Panc1 (cell line): Measurements from ENCODE around the gene AGTPBP1. TPM values are rescaled to one million over a fixed set of nuclear protein-coding genes. Genes with fewer than 3 reads are reported as not detected.

Experiments
- ATAC-seq: fragments of 200-7000 bp; cut with Tn5 transposase; 2 replicates; pipeline ENCODE4 v1.9.1; 2020; ENCODE audit warnings: mild to moderate bottlenecking, moderate library complexity
- BruUV-seq: library from RNA; stranded (reverse); fragments of 400-500 nt; replicated peaks from 2 replicates; lab custom pipeline; 2021; lab: Mats Ljungman, UMichigan
- CTCF ChIA-PET: fragments of 300-600 bp; sonication (Branson Sonifier 250); formaldehyde crosslinking; loops from one replicate; lab custom pipeline; 2022; ENCODE audit warnings: antibody characterized with exemption; lab: Charles Lee
- POLR2A ChIA-PET: fragments of 300-600 bp; sonication (Branson Sonifier 250); formaldehyde crosslinking; loops from one replicate; lab custom pipeline; 2022; ENCODE audit warnings: antibody characterized with exemption; lab: Charles Lee
- DNase-seq: peaks from one replicate; pipeline ENCODE4 v3.0.0-alpha.2; 2010; ENCODE audit warnings: low read depth, low spot score
- H3K27ac ChIP-seq: 2 replicates; pipeline ENCODE4 v1.5.1; 2011; ENCODE audit warnings: mild to moderate bottlenecking, low read length, inconsistent platforms
- H3K27me3 ChIP-seq: fragments of 200-500 bp; sonication (Bioruptor generic); 2 replicates; pipeline ENCODE4 v1.6.0; 2014; ENCODE audit warnings: low read length, inconsistent platforms; ENCODE audit not compliant: control insufficient read depth, insufficient read depth
- H3K36me3 ChIP-seq: fragments of 200-500 bp; sonication (Bioruptor generic); 2 replicates; pipeline ENCODE4 v1.5.1; 2014; ENCODE audit warnings: inconsistent platforms, mild to moderate bottlenecking, low read length, moderate library complexity; ENCODE audit not compliant: control insufficient read depth, insufficient read depth
- H3K4me1 ChIP-seq: 2 replicates; pipeline ENCODE4 v1.5.1; 2011; ENCODE audit warnings: inconsistent platforms, mild to moderate bottlenecking, low read length, moderate library complexity; ENCODE audit not compliant: control insufficient read depth, insufficient read depth
- H3K4me3 ChIP-seq, 2 experiments: 2 replicates each; pipeline ENCODE4 v1.5.1; 2011 to 2012; ENCODE audit warnings: low read depth in 2 of 2, low read length in 2 of 2, mild to moderate bottlenecking in 2 of 2, inconsistent platforms in 1 of 2, moderate library complexity in 1 of 2
- H3K9me3 ChIP-seq: fragments of 200-500 bp; sonication (Bioruptor generic); 2 replicates; pipeline ENCODE4 v1.5.1; 2014; ENCODE audit warnings: low read depth, mild to moderate bottlenecking, inconsistent platforms, low read length, moderate library complexity; ENCODE audit not compliant: control insufficient read depth, insufficient read depth
- POLR2AphosphoS5 ChIP-seq: IDR thresholded peaks from 2 replicates; pipeline ENCODE4 v1.6.1; 2012; ENCODE audit warnings: mild to moderate bottlenecking, low read depth, low read length, moderate library complexity
- SIN3A ChIP-seq: IDR thresholded peaks from 2 replicates; pipeline ENCODE4 v1.6.1; 2012; ENCODE audit warnings: low read depth, mild to moderate bottlenecking, low read length, moderate library complexity, borderline replicate concordance; ENCODE audit not compliant: insufficient read depth
- TCF7L2 ChIP-seq: IDR thresholded peaks from 2 replicates; pipeline ENCODE4 v1.6.1; 2011; ENCODE audit warnings: mild to moderate bottlenecking, low read depth, low read length, inconsistent platforms
- in situ Hi-C: cut with HindIII; loops from 2 replicates; pipeline ENCODE4 v1.10.0; 2016; ENCODE audit warnings: low sequenced_read_pairs, low pct_unique_long_range_greater_than_20kb
- intact Hi-C: fragments of 100-400 bp; cut with micrococcal nuclease; formaldehyde crosslinking; loops from one replicate; pipeline ENCODE4 v1.10.0; 2022; ENCODE audit not compliant: unreplicated experiment
- total RNA-seq: library from RNA; stranded (reverse); gene quantifications from one replicate; pipeline ENCODE4 v1.2.1, GENCODE V29; 2021; ENCODE audit not compliant: unreplicated experiment
- TF ChIP-seq, protein P1 (sequence below): fragments of 450-650 bp; IDR thresholded peaks from 2 replicates; pipeline ENCODE4 v1.5.1; 2017; ENCODE audit warnings: mild to moderate bottlenecking
- TF ChIP-seq, protein P2 (sequence below), 2 experiments: IDR thresholded peaks; 2 replicates each; pipeline ENCODE4 v1.6.1; 2011 to 2012; ENCODE audit warnings: low read depth in 2 of 2, control low read depth in 1 of 2, low read length in 1 of 2, mild to moderate bottlenecking in 1 of 2, moderate library complexity in 1 of 2; ENCODE audit not compliant: insufficient read depth in 1 of 2

Gene AGTPBP1
- total RNA-seq, 1 experiment from 2014 or later, result 11.6 TPM

DNA sequence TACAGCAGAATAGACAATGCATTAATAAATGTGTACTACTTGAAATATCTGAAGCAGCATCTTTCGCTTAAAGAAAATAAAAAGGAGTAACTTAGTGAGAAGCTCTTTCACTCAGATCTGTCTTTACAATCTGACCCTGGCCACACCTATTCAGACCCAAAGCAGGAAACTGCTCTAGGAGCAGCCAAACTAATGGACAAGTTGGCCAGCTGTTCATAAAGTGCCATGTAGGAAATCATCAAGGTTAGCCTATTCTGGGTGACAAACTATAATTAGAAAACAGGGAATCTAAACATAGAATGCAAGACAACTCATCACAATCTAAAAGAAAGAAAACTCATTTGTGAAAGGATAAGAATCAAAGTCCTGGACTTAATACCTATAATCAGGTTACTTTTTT is 101.3 kb downstream of the AGTPBP1 start:
- in situ Hi-C loops (no loop called here), intact Hi-C loops (no loop called here)
- H3K4me1 ChIP-seq, result no peaks in the 10 kb centered on the region
- ChIA-PET POLR2A (no interaction called here), CTCF (no interaction called here)
- no peak for DNase-seq
- H3K4me3 ChIP-seq, result no peak overlapping the region
- ATAC-seq, result no peak
- H3K36me3 ChIP-seq, result no peaks in the 10 kb centered on the region
- no peak overlapping the region for H3K27ac ChIP-seq
- TF ChIP-seq POLR2AphosphoS5, result no peak
- TF ChIP-seq, protein P1, sequence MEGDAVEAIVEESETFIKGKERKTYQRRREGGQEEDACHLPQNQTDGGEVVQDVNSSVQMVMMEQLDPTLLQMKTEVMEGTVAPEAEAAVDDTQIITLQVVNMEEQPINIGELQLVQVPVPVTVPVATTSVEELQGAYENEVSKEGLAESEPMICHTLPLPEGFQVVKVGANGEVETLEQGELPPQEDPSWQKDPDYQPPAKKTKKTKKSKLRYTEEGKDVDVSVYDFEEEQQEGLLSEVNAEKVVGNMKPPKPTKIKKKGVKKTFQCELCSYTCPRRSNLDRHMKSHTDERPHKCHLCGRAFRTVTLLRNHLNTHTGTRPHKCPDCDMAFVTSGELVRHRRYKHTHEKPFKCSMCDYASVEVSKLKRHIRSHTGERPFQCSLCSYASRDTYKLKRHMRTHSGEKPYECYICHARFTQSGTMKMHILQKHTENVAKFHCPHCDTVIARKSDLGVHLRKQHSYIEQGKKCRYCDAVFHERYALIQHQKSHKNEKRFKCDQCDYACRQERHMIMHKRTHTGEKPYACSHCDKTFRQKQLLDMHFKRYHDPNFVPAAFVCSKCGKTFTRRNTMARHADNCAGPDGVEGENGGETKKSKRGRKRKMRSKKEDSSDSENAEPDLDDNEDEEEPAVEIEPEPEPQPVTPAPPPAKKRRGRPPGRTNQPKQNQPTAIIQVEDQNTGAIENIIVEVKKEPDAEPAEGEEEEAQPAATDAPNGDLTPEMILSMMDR, result no peak
- TF ChIP-seq, protein P2, sequence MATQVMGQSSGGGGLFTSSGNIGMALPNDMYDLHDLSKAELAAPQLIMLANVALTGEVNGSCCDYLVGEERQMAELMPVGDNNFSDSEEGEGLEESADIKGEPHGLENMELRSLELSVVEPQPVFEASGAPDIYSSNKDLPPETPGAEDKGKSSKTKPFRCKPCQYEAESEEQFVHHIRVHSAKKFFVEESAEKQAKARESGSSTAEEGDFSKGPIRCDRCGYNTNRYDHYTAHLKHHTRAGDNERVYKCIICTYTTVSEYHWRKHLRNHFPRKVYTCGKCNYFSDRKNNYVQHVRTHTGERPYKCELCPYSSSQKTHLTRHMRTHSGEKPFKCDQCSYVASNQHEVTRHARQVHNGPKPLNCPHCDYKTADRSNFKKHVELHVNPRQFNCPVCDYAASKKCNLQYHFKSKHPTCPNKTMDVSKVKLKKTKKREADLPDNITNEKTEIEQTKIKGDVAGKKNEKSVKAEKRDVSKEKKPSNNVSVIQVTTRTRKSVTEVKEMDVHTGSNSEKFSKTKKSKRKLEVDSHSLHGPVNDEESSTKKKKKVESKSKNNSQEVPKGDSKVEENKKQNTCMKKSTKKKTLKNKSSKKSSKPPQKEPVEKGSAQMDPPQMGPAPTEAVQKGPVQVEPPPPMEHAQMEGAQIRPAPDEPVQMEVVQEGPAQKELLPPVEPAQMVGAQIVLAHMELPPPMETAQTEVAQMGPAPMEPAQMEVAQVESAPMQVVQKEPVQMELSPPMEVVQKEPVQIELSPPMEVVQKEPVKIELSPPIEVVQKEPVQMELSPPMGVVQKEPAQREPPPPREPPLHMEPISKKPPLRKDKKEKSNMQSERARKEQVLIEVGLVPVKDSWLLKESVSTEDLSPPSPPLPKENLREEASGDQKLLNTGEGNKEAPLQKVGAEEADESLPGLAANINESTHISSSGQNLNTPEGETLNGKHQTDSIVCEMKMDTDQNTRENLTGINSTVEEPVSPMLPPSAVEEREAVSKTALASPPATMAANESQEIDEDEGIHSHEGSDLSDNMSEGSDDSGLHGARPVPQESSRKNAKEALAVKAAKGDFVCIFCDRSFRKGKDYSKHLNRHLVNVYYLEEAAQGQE (IDR thresholded peaks at IDR 0.05; ENCODE audit: insufficient read depth in 1 of 2, low read depth in 2 of 2, low read length in 1 of 2), result no peak
- TF ChIP-seq SIN3A, result no peak
- no peak for TF ChIP-seq TCF7L2
- H3K9me3 ChIP-seq, result no peaks in the 10 kb centered on the region
- no peaks in the 10 kb centered on the region for H3K27me3 ChIP-seq
- no TSS peak for BruUV-seq

DNA sequence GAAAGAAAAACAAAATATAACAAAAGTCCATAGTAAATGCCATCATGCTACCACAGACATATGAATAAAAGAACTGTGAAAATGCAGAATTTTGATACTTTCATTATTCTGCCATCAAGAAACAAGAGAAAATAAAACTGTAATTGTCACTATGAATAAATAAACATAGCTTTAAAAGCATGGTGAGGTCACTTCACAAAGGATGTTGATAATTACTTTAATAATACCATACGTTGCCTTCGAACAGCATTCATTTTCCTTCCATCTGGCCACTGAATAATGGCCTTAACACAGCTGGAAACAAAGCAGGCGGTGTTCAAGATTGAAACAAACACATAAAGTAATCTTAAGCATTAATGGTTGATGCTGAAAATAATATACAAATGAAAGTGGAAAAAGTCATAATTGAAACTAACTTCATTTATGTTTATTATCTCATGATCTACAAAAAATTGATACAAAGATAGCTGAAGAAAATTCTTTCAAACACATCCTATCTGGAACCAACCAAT is 102.0 kb downstream of the AGTPBP1 start:
- TF ChIP-seq POLR2AphosphoS5 (no peak), TCF7L2 (no peak), SIN3A (no peak)
- TF ChIP-seq, protein P1, result no peak
- TF ChIP-seq, protein P2 (IDR thresholded peaks at IDR 0.05; ENCODE audit: insufficient read depth in 1 of 2, low read depth in 2 of 2, low read length in 1 of 2), result no peak
- POLR2A ChIA-PET, result no interaction called here
- BruUV-seq, result no TSS peak
- no peak overlapping the region for H3K27ac ChIP-seq
- intact Hi-C loops (no loop called here), in situ Hi-C loops (no loop called here)
- H3K36me3 ChIP-seq, result no peaks in the 10 kb centered on the region
- no peak for ATAC-seq
- H3K27me3 ChIP-seq, result no peaks in the 10 kb centered on the region
- no peak overlapping the region for H3K4me3 ChIP-seq
- DNase-seq, result no peak
- CTCF ChIA-PET, result no interaction called here
- H3K4me1 ChIP-seq, result no peaks in the 10 kb centered on the region
- no peaks in the 10 kb centered on the region for H3K9me3 ChIP-seq
